Prostate gland (tissue), 2 donors: ENCODE data around the gene PLCD3.
A peak's percentile ranks its signal among the peaks of the same experiment; 100 is the strongest.

ENCODE experiments used
- POLR2A ChIP-seq: fragments of 450-650 bp; IDR thresholded peaks from one replicate; pipeline ENCODE4 v1.6.1; 2016; ENCODE audit warnings: antibody characterized with exemption, mild to moderate bottlenecking
- POLR2AphosphoS5 ChIP-seq: sonication (generic); formaldehyde crosslinking; IDR thresholded peaks from one replicate; pipeline ENCODE4 v1.6.1; 2017; ENCODE audit warnings: antibody characterized with exemption
- TF ChIP-seq, protein P1 (sequence below), 4 experiments: fragments of 200-600 bp in 2 of 4; fragments of 450-650 bp in 2 of 4; sonication (generic) in 2 of 4; IDR thresholded peaks; 1 replicate in 3 of 4; 2 replicates in 1 of 4; pipeline ENCODE4 v1.5.1; 2016 to 2019; ENCODE audit warnings: antibody characterized with exemption in 4 of 4, mild to moderate bottlenecking in 2 of 4, moderate library complexity in 2 of 4

DNA sequence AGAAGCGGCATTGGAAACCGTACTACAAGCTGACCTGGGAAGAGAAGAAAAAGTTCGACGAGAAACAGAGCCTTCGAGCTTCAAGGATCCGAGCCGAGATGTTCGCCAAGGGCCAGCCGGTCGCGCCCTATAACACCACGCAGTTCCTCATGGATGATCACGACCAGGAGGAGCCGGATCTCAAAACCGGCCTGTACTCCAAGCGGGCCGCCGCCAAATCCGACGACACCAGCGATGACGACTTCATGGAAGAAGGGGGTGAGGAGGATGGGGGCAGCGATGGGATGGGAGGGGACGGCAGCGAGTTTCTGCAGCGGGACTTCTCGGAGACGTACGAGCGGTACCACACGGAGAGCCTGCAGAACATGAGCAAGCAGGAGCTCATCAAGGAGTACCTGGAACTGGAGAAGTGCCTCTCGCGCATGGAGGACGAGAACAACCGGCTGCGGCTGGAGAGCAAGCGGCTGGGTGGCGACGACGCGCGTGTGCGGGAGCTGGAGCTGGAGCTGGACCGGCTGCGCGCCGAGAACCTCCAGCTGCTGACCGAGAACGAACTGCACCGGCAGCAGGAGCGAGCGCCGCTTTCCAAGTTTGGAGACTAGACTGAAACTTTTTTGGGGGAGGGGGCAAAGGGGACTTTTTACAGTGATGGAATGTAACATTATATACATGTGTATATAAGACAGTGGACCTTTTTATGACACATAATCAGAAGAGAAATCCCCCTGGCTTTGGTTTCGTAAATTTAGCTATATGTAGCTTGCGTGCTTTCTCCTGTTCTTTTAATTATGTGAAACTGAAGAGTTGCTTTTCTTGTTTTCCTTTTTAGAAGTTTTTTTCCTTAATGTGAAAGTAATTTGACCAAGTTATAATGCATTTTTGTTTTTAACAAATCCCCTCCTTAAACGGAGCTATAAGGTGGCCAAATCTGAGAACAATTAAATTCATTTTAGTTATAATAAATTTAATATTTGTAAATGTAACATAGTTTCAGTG, 17.7 kb upstream of the PLCD3 start:
- TF ChIP-seq, protein P1, sequence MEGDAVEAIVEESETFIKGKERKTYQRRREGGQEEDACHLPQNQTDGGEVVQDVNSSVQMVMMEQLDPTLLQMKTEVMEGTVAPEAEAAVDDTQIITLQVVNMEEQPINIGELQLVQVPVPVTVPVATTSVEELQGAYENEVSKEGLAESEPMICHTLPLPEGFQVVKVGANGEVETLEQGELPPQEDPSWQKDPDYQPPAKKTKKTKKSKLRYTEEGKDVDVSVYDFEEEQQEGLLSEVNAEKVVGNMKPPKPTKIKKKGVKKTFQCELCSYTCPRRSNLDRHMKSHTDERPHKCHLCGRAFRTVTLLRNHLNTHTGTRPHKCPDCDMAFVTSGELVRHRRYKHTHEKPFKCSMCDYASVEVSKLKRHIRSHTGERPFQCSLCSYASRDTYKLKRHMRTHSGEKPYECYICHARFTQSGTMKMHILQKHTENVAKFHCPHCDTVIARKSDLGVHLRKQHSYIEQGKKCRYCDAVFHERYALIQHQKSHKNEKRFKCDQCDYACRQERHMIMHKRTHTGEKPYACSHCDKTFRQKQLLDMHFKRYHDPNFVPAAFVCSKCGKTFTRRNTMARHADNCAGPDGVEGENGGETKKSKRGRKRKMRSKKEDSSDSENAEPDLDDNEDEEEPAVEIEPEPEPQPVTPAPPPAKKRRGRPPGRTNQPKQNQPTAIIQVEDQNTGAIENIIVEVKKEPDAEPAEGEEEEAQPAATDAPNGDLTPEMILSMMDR (IDR thresholded peaks at IDR 0.05) = no peak
- TF ChIP-seq POLR2AphosphoS5 (no peak), POLR2A (peak; percentile 8)
